Hair follicle dermal papilla cell (primary cell): ENCODE data around the gene GP5. TPM values are rescaled to one million over a fixed set of nuclear protein-coding genes. Genes with fewer than 3 reads are reported as not detected.

ENCODE experiments used
- total RNA-seq: library from RNA; depleted of rRNA; stranded (reverse); fragments of >200 nt; gene quantifications from 2 replicates; pipeline ENCODE4 v1.2.3, GENCODE V29; 2012

Gene GP5
- total RNA-seq: not detected in 2 replicates

GRCh38 chr3:194399166-194399565 lies at the start of gene GP5:
TSS of gene GP5 (minus strand) at chr3:194399266. CDS start at chr3:194398282, 984 bp downstream.

DNA sequence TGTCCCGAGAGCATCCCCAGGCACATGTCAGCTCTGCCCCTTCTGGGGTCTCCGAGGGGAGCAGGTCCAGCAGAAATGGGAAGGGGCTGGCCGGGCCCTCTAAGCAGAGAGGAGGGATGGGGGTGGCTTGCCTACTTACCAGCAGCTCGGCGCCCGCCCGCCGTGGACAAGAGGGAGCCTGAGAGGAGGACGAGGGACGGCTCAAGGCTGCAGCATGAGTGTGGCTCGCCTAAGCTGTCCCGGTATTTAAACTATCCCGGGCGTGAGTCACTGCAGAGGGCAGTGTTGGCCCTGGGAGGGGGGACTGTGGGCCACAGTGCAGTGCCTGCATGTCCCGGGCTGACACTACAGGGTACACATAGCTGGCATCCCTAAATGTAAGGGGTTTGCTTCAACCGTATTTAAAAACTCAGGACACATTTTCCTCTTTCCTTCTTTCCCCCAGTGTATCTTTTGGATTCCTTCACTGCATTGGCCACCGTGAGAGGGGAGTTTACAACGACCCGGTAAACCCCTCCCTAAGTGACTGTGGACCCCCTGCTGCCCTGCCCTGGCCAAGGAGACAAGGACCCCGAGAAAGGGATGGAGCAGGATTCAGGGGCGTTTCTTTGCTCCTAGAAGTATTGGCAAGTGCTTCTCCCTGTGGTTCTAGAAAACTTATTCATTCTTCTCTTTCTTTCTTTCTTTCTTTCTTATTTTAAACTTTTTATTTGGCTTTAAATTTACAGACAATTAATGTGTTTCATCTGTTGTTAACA lies 29.4 kb downstream of the GP5 start, which contains the start of gene LRRC15:
Gene LRRC15, minus strand, starts transcription at position 222 of the 758 bp plus-strand sequence. CDS start 8,700 bp downstream, outside the sequence.

GRCh38 chr3:194351080-194351672 lies 47.9 kb downstream of the GP5 start, which contains the start of gene CPN2:
TSS of gene CPN2 (minus strand) at chr3:194351328. CDS start at chr3:194342702, 8,626 bp downstream.

Other genes starting within 250 kb of the GP5 start
- gene CPN2, start 47.9 kb downstream of the GP5 start, total RNA-seq: under 0.01 TPM in 1 of 2 replicates, not detected in the other
- 9.0 and 14.3 TPM in 2 replicates for gene LRRC15, start 29.5 kb downstream of the GP5 start, total RNA-seq
- 260 and 269 TPM in 2 replicates for gene ATP13A3, start 87.7 kb upstream of the GP5 start, total RNA-seq
- gene TMEM44, start 234.2 kb upstream of the GP5 start, total RNA-seq: 17.7 and 18.3 TPM in 2 replicates